K562 (cell line): ENCODE results near the gene SYF2. TPM values are rescaled to one million over a fixed set of nuclear protein-coding genes. Genes with fewer than 3 reads are reported as not detected.

ENCODE experiments used
- CBX5 ChIP-seq: IDR thresholded peaks from 2 replicates; pipeline ENCODE4 v1.6.1; 2014; ENCODE audit warnings: low read depth, borderline replicate concordance
- IRF2 ChIP-seq: sonication (generic); formaldehyde crosslinking; IDR thresholded peaks from 2 replicates; pipeline ENCODE4 v1.8.1; 2022; ENCODE audit warnings: mild to moderate bottlenecking, missing genetic modification reagents
- SMARCE1 ChIP-seq: fragments of 450-650 bp; IDR thresholded peaks from 2 replicates; pipeline ENCODE4 v1.7.1; 2016; ENCODE audit warnings: mild to moderate bottlenecking
- TCFL5 ChIP-seq: fragments of 250-450 bp; sonication (Bioruptor Pico); conservative IDR thresholded peaks from 2 replicates; pipeline ENCODE4 v1.6.1; 2021; ENCODE audit warnings: mild to moderate bottlenecking, moderate library complexity, matching md5 sums
- THRAP3 ChIP-seq: fragments of 450-650 bp; IDR thresholded peaks from 2 replicates; pipeline ENCODE4 v1.6.1; 2016; ENCODE audit warnings: mild to moderate bottlenecking, inconsistent platforms, borderline replicate concordance
- ZNF668 ChIP-seq: fragments of 250-450 bp; sonication (Bioruptor Pico); IDR thresholded peaks from 2 replicates; pipeline ENCODE4 v1.8.0; 2022; ENCODE audit warnings: mild to moderate bottlenecking, inconsistent platforms
- ZNF830 ChIP-seq: fragments of 250-450 bp; sonication (Bioruptor Pico); IDR thresholded peaks from 2 replicates; pipeline ENCODE4 v1.5.0; 2021; ENCODE audit warnings: mild to moderate bottlenecking
- polyA plus RNA-seq, 8 experiments: library from polyadenylated mRNA; depleted of rRNA in 4 of 8; stranded (reverse) in 5 of 8; unstranded in 3 of 8; fragments of >200 nt; fragmentation: Nextera tagmentation in 2 of 8; fragmentation: Illumina TruSeq in 1 of 8; extraction: Ambion mirVana in 2 of 8; extraction: Trizol in 1 of 8; gene quantifications; 2 replicates each; pipeline versions ENCODE4 v1.2.1 to v1.2.3, GENCODE V29; 2011 to 2014; ENCODE audit warnings: inconsistent platforms in 1 of 8, missing spikeins in 1 of 8
- total RNA-seq, 7 experiments: library from RNA; depleted of rRNA in 6 of 7; stranded (reverse); fragments of >200 nt in 6 of 7; fragmentation: Illumina TruSeq in 2 of 7; extraction: Trizol in 2 of 7; gene quantifications; 2 replicates each; pipeline versions ENCODE4 v1.2.1 to v1.2.3, GENCODE V29; 2011 to 2021; ENCODE audit warnings: low replicate concordance in 1 of 7
- TF ChIP-seq, protein P1 (sequence below), 2 experiments: fragments of 450-650 bp; formaldehyde crosslinking in 1 of 2; IDR thresholded peaks; 2 replicates each; pipeline versions ENCODE4 v1.4.0 to v1.6.1; 2014 to 2020; ENCODE audit warnings: mild to moderate bottlenecking in 2 of 2, borderline replicate concordance in 1 of 2, low read depth in 1 of 2
- TF ChIP-seq, protein P2 (sequence below): fragments of 450-650 bp; formaldehyde crosslinking; IDR thresholded peaks from 2 replicates; pipeline ENCODE4 v1.4.0; 2022; ENCODE audit warnings: missing genetic modification characterization
- TF ChIP-seq, protein P3 (sequence below): sonication (generic); formaldehyde crosslinking; IDR thresholded peaks from 2 replicates; pipeline ENCODE4 v1.8.0; 2022; ENCODE audit warnings: mild to moderate bottlenecking, missing genetic modification reagents

SYF2 gene
- total and polyA plus RNA-seq, 9 of the 15 experiments (the other 6 are each of a cell fraction or from before 2014, with no cell fraction given) = 20.9 to 69.0 (median 43.2) TPM

DNA sequence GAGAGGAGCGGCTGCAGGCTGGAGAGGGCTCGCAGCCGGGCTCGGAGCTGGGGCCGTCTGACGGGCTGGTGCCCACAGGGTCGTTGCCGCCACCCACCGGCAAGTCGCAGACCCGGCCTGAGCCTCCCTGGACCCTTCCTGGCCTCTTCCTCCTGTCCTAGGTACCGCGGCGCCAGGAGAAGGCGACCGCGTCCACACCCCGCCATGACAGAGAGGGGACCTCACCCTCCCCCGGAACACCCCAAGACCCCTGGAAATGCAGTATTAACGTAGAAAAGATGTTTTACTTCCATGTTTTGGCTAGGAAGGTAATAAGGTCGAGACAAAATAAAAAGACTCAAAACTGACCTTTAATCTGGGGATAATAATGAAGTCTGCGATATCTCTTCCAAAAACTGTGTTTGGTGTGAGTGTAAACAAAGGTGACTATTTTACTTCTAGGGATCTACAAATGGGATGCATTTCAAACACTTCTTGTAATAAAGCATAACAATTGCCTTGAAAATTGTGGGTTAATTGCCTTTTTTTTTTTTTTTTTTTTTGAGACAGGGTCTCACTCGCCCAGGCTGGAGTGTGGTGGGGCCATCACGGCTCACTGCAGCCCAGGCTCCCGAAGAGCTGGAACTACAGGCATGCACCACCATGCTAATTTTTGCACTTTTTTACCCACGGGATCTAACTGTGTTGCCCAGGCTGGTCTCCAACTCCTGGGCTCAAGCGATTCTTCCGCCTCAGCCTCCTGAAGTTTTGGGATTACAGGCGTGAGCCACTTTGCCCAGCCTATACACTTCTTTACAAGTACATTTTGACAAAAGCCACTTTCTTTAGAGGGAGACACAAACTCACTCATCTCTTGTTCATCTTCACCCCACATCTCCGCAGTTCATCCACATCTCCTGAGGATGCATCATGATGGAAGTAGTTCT, 15.8 kb upstream of the SYF2 start (continued):
- TF ChIP-seq, protein P1, sequence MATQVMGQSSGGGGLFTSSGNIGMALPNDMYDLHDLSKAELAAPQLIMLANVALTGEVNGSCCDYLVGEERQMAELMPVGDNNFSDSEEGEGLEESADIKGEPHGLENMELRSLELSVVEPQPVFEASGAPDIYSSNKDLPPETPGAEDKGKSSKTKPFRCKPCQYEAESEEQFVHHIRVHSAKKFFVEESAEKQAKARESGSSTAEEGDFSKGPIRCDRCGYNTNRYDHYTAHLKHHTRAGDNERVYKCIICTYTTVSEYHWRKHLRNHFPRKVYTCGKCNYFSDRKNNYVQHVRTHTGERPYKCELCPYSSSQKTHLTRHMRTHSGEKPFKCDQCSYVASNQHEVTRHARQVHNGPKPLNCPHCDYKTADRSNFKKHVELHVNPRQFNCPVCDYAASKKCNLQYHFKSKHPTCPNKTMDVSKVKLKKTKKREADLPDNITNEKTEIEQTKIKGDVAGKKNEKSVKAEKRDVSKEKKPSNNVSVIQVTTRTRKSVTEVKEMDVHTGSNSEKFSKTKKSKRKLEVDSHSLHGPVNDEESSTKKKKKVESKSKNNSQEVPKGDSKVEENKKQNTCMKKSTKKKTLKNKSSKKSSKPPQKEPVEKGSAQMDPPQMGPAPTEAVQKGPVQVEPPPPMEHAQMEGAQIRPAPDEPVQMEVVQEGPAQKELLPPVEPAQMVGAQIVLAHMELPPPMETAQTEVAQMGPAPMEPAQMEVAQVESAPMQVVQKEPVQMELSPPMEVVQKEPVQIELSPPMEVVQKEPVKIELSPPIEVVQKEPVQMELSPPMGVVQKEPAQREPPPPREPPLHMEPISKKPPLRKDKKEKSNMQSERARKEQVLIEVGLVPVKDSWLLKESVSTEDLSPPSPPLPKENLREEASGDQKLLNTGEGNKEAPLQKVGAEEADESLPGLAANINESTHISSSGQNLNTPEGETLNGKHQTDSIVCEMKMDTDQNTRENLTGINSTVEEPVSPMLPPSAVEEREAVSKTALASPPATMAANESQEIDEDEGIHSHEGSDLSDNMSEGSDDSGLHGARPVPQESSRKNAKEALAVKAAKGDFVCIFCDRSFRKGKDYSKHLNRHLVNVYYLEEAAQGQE (IDR thresholded peaks at IDR 0.05; ENCODE audit: borderline replicate concordance) = no peak
- TF ChIP-seq, protein P1 (CRISPR knock-in tag; IDR thresholded peaks at IDR 0.05; ENCODE audit: low read depth) = no peak
- TF ChIP-seq, protein P2, sequence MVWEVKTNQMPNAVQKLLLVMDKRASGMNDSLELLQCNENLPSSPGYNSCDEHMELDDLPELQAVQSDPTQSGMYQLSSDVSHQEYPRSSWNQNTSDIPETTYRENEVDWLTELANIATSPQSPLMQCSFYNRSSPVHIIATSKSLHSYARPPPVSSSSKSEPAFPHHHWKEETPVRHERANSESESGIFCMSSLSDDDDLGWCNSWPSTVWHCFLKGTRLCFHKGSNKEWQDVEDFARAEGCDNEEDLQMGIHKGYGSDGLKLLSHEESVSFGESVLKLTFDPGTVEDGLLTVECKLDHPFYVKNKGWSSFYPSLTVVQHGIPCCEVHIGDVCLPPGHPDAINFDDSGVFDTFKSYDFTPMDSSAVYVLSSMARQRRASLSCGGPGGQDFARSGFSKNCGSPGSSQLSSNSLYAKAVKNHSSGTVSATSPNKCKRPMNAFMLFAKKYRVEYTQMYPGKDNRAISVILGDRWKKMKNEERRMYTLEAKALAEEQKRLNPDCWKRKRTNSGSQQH (CRISPR knock-in tag) = no peak
- TF ChIP-seq ZNF830 (CRISPR knock-in tag) = no peak
- TF ChIP-seq TCFL5 (CRISPR knock-in tag) = no peak
- TF ChIP-seq, protein P3, sequence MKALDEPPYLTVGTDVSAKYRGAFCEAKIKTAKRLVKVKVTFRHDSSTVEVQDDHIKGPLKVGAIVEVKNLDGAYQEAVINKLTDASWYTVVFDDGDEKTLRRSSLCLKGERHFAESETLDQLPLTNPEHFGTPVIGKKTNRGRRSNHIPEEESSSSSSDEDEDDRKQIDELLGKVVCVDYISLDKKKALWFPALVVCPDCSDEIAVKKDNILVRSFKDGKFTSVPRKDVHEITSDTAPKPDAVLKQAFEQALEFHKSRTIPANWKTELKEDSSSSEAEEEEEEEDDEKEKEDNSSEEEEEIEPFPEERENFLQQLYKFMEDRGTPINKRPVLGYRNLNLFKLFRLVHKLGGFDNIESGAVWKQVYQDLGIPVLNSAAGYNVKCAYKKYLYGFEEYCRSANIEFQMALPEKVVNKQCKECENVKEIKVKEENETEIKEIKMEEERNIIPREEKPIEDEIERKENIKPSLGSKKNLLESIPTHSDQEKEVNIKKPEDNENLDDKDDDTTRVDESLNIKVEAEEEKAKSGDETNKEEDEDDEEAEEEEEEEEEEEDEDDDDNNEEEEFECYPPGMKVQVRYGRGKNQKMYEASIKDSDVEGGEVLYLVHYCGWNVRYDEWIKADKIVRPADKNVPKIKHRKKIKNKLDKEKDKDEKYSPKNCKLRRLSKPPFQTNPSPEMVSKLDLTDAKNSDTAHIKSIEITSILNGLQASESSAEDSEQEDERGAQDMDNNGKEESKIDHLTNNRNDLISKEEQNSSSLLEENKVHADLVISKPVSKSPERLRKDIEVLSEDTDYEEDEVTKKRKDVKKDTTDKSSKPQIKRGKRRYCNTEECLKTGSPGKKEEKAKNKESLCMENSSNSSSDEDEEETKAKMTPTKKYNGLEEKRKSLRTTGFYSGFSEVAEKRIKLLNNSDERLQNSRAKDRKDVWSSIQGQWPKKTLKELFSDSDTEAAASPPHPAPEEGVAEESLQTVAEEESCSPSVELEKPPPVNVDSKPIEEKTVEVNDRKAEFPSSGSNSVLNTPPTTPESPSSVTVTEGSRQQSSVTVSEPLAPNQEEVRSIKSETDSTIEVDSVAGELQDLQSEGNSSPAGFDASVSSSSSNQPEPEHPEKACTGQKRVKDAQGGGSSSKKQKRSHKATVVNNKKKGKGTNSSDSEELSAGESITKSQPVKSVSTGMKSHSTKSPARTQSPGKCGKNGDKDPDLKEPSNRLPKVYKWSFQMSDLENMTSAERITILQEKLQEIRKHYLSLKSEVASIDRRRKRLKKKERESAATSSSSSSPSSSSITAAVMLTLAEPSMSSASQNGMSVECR (CRISPR knock-in tag) = no peak
- TF ChIP-seq CBX5 = no peak
- TF ChIP-seq THRAP3 = no peak
- TF ChIP-seq IRF2 (CRISPR knock-in tag) = no peak
- no peak for TF ChIP-seq ZNF668 (CRISPR knock-in tag)
- TF ChIP-seq SMARCE1 = 0 out of 2 replicates have a peak, but pooled peaks have one; percentile 39
